ENCODE measurements around the gene GPR89B.
"Not testable (repeated sequence)": the region's sequence is repeated elsewhere in the genome, so short reads cannot be mapped to it uniquely, and the experiment has no call there.

The GPR89B gene

GRCh38 chr1:148032690-148033089 is 104.5 kb downstream of the GPR89B start:
- not testable (repeated sequence) for DNase-seq (ENCODE audit: low read depth in 2 of 2)

GRCh38 chr1:148033147-148033546 is 104.9 kb downstream of the GPR89B start:
- not testable (repeated sequence) for DNase-seq (ENCODE audit: low read depth in 2 of 2)

- not testable (repeated sequence) for DNase-seq (ENCODE audit: low read depth in 2 of 2)
Measured at GRCh38 chr1:148037850-148038461, 109.7 kb downstream of the GPR89B start.

GRCh38 chr1:148038462-148039333 is 110.5 kb downstream of the GPR89B start:
- peak; percentile 17 to 19 for DNase-seq (ENCODE audit: low read depth in 2 of 2)
